ENCODE measurements around the gene NFE2L1. TPM values are rescaled to one million over a fixed set of nuclear protein-coding genes. Genes with fewer than 3 reads are reported as not detected.
A peak's percentile ranks its signal among the peaks of the same experiment; 100 is the strongest.
"Not testable (repeated sequence)": the region's sequence is repeated elsewhere in the genome, so short reads cannot be mapped to it uniquely, and the experiment has no call there.

NFE2L1 gene
- total RNA-seq, 1 experiment from 2014 or later: 50.5 TPM

GRCh38 chr17:48068491-48068961 lies 20.4 kb downstream of the NFE2L1 start:
- DNase-seq (ENCODE audit: low spot score): no peak

- no peak for DNase-seq (ENCODE audit: low spot score)
These were observed 22.0 kb downstream of the NFE2L1 start for GRCh38 chr17:48070195-48070594.

GRCh38 chr17:48071654-48072053 lies 23.5 kb downstream of the NFE2L1 start:
- DNase-seq (ENCODE audit: low spot score): no peak

GRCh38 chr17:48072811-48073210 lies 24.7 kb downstream of the NFE2L1 start:
- DNase-seq (ENCODE audit: low spot score): not testable (repeated sequence)

- not testable (repeated sequence) for DNase-seq (ENCODE audit: low spot score)
These were observed 25.5 kb downstream of the NFE2L1 start for GRCh38 chr17:48073566-48074094.

- DNase-seq (ENCODE audit: low spot score): peak; percentile 63
These were observed 26.3 kb downstream of the NFE2L1 start for GRCh38 chr17:48074322-48075081.

GRCh38 chr17:48077152-48077551 lies 29.0 kb downstream of the NFE2L1 start:
- not testable (repeated sequence) for DNase-seq (ENCODE audit: low spot score)

- DNase-seq (ENCODE audit: low spot score): no peak
These were observed 33.7 kb downstream of the NFE2L1 start for GRCh38 chr17:48081858-48082257.

GRCh38 chr17:48084932-48085331 lies 36.8 kb downstream of the NFE2L1 start:
- DNase-seq (ENCODE audit: low spot score): no peak

- no peak for DNase-seq (ENCODE audit: low spot score)
These were observed 45.3 kb downstream of the NFE2L1 start for GRCh38 chr17:48093341-48094045.

GRCh38 chr17:48095611-48096010 lies 47.5 kb downstream of the NFE2L1 start:
- no peak for DNase-seq (ENCODE audit: low spot score)

- DNase-seq (ENCODE audit: low spot score): no peak
These were observed 52.0 kb downstream of the NFE2L1 start for GRCh38 chr17:48100160-48100559.

- peak; percentile 53 for DNase-seq (ENCODE audit: low spot score)
These were observed 52.4 kb downstream of the NFE2L1 start for GRCh38 chr17:48100591-48101011.

- peak; percentile 94 for DNase-seq (ENCODE audit: low spot score)
These were observed 53.0 kb downstream of the NFE2L1 start, which contains the start of gene CBX1 for GRCh38 chr17:48101012-48101720. CBX1 (minus strand) TSS chr17:48101478; CDS start chr17:48077004, 24,474 bp downstream.

GRCh38 chr17:48102043-48102750 lies 54.0 kb downstream of the NFE2L1 start:
- DNase-seq (ENCODE audit: low spot score): no peak

GRCh38 chr17:48102798-48103715 lies 54.9 kb downstream of the NFE2L1 start:
- DNase-seq (ENCODE audit: low spot score): no peak

- DNase-seq (ENCODE audit: low spot score): no peak
These were observed 56.3 kb downstream of the NFE2L1 start for GRCh38 chr17:48104440-48104839.

- no peak for DNase-seq (ENCODE audit: low spot score)
These were observed 58.6 kb downstream of the NFE2L1 start for GRCh38 chr17:48106802-48107136.

GRCh38 chr17:48107137-48108055 lies 59.2 kb downstream of the NFE2L1 start, which contains the start of gene SNX11:
SNX11 (plus strand) TSS chr17:48107766; CDS start chr17:48112044, 4,278 bp downstream.
- DNase-seq (ENCODE audit: low spot score): peak; percentile 83

Data from H4 (cell line).